HG03097 (cell line): ENCODE results near the gene PSMD7.
A peak's percentile ranks its signal among the peaks of the same experiment; 100 is the strongest.

Experiments
- ATAC-seq: cut with Tn5 transposase; IDR thresholded peaks from one replicate; pipeline ENCODE4 v1.9.1; 2021; ENCODE audit not compliant: unreplicated experiment, low FRiP score

PSMD7 gene

DNA sequence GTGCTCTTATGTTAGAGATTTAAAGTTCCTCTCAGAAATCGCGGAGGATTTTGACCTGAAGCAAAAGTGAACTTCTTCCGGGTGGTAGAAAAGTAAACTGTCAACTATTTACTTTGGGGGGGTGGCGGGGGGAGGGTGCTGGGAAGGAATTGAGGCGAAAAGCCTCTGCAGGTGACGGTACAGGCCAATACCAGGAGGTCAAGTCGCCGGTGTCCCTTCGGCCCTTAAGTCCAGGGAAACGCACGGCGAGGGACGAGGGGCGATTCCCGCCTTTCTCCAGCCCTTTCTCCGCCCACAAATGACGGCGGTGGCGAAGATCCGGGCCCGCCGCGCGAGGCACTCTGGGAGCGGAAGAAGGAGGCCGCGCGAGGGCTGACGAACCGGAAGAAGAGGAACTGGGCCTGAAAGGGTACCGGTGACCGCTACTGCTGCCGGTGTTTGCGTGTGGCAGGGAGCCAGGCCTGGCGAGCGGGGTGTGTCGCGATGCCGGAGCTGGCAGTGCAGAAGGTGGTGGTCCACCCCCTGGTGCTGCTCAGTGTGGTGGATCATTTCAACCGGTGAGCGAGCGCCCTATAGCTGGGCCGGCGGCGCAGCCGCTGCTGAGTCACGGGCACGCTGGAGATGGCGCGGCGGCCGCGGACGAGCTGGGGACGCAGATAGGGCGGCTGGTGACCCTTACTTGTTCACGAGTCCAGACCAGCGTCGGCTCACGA, at the start of gene PSMD7:
TSS of gene PSMD7 (plus strand) at position 383 of the 713 bp plus-strand sequence. CDS start at position 484, 101 bp downstream.
- ATAC-seq: peak; percentile 93

DNA sequence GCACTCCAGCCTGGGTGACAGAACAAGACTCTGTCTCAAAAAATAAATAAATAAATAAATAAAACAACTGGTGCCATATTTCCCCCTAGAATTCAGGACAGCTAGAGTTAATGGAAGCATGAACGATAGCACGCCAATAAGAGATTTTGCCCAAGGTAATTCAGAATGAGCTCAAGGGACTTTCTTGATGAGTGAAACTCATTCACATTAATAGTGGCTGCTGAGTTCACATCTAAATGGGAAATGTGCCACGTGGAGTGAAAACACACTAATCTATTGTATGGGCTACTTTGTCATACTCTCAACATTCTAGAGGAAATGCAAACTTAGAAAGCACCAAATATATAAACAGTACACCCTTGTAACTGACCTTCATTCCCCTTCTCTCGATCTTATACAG, 47.4 kb upstream of the PSMD7 start:
- ATAC-seq: no peak

DNA sequence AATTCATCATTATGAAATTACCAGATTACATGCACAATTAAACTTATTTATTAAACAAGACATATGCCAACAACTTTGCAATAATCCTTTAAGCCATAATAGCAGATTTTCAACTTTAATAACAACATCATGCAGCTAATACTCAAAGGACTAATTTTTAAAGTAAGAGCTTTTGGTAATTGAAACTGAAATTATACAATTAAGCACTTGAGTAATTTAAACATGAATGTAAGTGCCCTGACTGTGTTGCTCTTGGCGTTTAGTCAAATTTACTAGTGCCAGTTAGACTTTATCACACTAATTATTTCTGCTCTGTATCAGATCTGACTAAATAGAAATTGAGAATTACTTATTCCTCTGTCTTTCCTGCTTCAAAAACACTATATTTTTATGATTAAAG, 46.8 kb upstream of the PSMD7 start:
- ATAC-seq: no peak

DNA sequence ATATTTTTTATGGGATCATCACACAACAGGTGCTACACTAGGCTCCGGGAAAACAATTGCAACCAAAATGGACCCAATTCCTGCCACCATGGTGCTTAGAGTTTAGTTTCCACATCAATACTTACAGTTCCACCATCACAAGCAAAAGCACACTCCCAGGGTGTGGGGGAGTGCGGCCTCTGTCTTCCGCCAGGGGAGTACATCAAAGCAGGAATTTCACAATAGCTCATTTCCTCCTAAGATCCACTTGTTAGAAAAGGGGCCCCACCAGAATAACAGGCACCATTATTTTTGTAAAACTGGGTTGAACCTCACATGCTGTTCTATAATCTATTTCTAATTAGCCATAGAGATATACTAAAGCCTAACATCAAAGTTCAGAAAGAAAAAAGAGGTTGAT, 44.3 kb upstream of the PSMD7 start:
- no peak for ATAC-seq

DNA sequence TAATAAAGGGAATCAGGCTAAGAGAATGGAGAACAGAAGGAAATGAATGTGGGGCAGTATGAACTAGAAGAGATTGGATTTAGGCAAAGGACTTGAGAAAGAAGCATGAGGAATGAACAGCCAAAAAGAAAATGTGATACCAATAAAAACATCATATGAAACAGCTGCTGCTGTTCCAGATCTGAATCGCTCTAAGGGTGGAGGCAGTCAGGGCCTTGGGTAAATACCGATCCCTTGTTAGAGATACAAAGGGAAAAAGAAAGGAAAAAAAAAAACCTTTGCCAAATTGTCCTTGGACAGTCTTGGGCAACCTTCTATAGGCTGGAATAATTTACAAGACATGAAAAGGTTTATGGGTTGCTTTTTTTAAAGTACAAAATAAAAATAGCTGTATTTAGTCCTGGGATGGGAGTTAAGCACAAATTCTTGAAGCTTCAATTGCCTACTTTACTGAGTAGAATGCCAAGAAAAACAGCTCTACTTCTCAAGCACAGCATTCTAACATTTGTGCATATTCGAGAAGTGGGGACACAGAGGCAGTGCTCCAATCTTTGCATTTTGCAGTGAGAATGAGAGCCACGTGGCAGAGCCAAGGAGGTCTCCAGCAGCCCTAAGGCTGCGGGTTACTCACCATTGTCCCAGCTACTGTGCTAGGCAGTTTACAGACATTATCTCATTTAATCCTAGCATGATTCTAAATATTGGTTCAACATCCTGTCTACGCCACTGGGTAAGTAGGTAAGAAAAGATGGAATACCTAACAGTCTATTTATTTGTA, 43.3 kb upstream of the PSMD7 start:
- ATAC-seq: no peak

DNA sequence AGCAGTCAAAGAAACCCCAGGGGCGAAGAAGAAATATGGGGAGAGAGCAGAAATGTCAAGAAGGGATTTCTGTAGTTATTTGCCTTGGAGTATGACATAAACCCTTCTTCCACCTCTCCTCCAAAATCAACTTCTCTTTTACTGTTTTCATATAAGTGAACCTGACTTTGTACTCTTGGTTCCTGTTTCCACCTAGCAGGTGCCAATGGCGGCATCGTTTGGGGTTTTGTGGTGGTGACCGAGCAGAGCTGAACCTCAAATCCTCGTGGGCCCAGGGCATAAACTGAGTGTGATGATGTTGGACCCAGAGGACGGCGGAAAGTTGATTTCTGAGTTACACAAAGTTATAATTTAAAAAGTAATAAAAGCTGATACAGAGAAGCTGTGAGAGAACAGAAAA, 39.6 kb upstream of the PSMD7 start:
- no peak for ATAC-seq

DNA sequence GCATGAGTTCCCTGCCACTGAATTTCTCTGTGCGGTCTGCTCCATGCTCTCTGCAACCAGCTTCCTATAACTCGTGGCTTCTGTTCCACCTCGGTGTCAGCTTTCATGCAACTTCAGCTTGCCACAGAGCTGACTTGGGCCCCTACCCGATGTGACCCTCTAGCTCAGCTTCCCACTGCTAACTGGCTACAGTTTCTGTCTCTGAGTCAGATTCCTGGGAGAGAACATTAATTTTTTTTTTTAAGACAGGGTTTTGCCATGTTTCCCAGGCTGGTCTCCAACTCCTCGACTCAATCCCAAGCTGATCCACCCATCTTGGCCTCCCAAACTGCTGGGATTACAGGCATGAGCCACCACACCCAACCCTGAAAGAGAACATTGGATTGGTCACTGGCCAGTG, 35.5 kb upstream of the PSMD7 start:
- ATAC-seq: no peak

DNA sequence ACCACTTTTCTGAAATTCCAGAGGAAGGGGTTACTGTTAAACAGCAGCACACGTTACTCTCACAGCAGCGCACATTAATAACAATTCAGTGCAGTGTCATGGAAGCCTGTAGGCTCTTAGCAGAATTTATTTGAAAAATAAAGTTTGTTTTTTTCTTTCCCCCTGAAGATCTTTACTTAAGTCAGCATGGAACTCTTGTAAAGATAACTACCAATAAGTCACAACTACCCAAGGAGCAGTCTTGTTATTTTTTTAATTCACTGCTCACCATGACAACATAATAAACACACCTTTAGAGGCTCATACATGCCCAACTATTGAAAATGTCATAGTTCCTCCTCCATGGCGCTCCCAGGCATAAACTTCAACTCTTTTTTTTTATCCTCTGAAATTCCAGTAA, 31.8 kb upstream of the PSMD7 start:
- ATAC-seq: no peak

DNA sequence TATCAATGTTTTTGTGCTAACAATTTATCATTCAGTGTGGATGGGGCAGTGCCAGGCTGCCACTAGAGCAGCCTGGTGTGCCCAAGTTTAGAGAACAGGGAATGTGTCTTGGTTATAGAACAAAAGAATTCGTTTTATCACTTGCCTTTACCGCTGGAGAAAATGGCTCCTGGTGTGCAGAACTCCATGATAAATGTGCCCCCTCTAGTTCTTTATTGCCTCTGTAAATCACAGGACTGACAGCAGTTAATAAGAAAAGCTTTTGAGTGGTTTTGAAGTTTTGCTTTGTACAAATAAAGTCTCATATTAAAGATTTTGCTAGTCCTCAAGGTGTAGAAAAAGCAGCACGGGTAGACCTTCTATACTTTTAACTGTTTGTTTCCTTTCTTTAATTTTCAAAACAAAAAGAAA, 28.2 kb upstream of the PSMD7 start:
- no peak for ATAC-seq

DNA sequence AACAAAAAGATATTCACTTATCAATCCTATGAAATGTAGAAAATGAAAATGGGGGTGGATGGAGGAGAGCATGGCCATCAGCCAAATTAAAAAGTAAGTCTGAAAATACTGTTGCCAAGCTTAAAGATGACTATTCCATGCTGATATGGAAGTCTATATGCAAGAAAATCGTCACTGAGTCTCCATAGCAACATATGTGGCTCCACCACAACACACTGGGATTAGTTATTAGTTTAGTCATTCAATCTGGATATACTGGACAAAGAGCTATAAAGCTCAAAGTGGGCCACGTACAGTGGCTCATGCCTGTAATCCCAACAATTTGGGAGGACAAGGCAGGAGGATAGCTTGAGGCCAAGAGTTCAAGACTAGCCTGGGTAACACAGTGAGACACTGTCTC, 24.7 kb upstream of the PSMD7 start:
- ATAC-seq: no peak

DNA sequence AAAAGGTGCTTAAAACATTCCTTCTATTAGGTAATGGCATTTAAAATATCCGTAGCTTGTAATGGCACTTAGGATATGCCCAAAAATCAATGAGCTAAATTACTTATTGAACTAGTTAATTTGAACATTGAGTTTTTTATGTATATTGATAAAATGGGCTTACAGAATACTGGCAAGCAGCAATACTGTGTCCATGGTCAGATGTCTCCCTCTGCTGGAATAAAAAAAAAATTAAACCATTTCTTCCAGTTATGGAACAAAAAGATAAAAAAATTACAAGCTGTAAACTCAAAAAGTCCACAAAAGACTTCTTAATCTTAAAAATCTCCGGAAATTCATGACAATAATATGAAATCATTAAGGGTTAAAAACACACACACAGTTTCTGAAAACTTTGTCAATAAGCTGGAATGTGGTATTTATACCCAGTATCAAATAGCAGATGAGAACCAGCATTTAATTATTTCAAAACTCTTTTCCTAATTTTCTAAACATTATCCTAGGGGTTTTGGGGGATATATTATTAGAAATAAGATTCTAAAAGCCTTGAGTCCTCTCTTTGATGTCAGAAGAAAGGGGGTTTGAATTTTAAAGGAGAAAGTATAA, 21.5 kb upstream of the PSMD7 start:
- ATAC-seq: no peak

DNA sequence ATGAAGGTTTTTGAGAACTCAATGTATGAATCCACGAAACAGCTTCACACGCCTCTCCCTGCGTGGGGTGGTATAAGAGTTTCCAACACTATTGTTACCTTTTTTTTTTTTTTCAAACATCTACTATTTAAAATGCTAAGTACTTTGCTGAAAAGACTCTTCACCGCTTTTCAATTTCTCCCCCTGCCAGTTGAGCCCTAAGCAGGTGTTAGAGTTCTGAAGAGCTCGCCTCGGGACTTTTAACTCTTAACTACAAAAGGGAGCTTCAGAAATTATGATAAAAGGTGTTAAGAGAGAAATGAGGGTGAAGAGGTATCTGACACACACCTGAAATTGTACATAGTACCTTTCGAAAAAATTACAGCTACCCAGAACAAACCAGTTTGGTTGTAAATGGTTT, 20.9 kb upstream of the PSMD7 start:
- ATAC-seq: no peak

DNA sequence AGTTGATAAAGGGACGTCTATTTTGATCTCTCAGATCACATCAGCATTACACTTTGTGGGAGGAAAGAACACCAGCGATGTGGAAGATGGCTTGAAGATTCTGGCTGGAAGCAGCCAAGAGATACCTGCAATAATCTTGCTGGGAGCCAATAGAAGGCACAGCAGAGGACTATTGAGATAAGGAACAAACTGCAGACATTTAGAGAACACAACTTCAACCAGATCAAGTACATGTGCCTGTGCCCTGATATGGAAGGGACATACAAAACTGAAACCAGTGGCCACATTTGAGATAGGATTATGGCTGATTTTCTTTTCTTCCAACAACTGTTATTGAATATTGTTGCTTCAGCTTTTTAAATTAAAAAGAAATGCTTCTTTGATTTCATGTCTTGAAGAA, 18.6 kb upstream of the PSMD7 start:
- ATAC-seq: no peak

DNA sequence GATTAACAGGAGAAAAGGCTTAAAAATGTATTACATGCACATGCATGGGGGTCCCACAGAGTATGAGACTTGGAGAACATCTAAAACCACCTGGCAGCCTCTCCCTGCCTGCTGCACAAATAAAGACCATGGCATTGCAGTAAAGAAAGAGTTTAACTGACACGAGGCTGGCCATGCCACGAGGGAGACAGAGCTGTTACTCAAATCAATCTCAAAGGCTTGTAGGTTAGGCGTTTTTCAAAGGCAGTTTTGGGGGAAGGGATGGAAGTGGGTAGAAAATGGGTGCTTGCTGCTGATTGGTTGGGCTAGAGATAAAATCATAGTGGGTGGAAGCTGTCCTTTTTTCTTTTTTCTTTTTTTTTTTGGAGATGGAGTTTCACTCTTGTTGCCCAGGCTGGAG, 17.3 kb upstream of the PSMD7 start:
- ATAC-seq: no peak

DNA sequence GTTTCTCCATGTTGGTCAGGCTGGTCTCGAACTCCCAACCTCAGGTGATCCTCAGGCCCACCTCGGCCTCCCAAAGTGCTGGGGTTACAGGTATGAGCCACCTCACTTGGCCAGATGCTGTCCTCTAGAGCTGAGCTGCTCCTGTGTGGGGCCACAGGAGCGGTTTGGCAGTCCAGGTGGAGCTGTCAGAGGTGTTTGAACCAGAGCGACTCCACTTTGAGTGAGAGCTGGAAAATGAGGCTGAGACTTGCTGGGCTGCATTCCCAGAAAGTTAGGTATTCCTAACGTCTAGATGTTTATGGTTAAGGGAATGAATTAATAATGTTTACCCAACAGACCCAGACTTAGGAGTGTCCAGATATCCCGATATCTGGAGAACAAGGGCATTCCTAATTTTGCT, 16.8 kb upstream of the PSMD7 start:
- no peak for ATAC-seq

DNA sequence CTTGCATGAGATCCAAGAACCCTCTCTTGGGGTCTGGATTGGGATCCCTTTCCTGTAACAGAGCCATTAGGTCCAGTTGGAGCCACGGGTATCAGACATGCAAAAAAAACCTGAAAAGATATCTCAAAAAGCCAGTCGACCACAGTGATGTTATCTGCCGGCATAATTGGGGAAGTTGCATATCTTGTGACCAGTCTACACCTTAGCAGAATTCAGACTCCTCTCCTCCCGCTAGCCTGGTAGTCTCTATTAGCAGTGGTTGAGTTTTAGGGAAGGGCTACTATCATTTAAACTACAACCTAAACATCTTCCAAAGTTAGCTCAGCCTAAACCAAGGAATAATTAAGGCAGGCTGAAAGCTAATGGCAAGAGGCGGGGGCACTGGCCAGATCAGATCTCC, 16.2 kb upstream of the PSMD7 start:
- no peak for ATAC-seq

DNA sequence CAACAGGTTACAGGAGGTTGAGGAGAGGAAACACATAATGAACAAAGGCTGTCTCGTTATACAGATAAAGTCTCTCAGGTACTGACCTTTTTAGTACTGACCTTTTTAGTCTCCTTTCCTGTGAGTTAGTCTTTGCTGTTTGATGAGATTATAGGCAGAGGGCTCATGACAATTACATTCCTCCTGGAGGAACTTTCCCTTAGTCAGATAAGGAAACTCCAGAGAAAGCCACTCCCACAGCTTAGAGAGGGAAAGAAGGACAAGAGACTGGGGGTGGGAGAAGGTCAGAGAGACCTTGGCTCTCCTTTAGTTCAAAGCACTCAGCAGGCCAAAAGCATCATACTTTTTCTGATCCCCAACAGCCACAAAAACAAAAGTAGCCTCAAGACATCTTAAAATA, 15.3 kb upstream of the PSMD7 start:
- ATAC-seq: no peak

DNA sequence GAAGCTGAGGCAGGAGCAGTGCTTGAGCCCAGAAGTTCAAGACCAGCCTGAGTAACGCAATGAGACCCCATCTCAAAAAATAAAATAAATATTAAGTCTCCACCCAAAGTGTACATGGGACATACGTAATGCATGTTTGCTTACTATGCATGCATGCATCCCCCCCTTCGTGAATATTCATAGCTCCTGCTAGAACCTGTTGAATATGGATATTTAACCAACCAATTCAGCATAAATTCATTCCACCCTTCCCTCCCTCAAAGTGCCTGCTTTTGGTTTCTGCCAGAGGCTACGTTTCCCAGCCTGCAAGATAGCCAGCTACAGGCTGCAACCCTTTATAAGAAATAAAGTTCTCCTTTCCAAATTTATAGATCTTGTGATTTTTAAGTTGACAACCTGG, 12.9 kb upstream of the PSMD7 start:
- ATAC-seq: no peak

DNA sequence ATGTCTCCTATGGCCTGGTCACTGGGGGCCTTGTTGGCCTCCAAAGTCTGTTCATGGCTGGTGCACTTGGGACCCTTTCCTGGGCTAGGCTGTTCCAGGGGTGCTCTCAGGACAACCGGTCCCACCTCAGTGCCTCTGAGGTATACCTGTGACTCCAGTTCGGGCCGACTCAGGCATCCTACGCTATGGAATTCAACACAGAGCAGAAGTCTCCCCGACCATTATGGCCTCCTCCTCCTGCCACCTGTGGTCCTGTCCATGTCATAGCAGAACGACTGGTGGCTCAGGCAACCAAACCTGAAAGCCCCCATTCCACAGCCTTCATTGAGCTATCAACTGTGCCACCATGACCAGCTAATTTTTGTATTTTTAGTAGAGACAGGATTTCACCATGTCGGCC, 8.5 kb upstream of the PSMD7 start:
- no peak for ATAC-seq

DNA sequence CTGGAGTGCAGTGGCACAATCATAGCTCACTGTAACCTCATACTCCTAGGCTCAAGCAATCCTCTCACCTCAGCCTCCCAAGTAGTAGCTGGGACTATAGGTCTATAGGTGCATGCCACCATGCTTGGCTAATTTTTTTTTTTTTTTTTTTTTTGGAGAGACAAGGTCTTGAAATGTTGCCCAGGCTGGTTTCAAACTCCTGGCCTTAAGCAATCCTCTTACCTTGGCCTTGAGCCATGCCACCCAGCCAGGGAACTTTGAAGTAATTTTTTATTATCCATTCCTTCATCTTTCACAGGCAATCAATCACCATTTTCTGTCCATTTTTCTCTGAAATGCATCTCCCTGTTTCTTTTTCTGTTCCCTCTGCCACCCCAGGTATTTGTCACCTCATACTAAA, 6.3 kb upstream of the PSMD7 start:
- ATAC-seq: no peak

DNA sequence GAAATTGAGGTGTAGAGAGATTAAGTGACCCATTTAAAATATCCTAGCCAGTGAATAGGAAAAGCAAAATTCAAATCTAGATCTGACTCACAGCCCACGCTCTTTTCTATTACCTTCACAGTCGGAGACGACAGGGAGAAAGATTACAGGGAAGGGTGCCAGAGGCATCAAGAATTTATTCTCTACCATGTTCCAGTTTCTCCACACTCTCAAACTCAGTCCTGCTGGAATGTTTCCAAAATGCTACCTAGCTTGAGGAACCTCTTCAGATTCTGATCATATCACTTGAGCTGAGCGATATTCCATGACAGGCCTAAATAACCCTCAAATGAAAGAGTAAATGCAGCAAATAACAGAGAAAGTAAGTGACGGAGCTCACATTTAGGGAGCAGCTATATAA, 5.4 kb upstream of the PSMD7 start:
- no peak for ATAC-seq
